Measurements from ENCODE around the gene MNT. TPM values are rescaled to one million over a fixed set of nuclear protein-coding genes. Genes with fewer than 3 reads are reported as not detected.

The MNT gene
- total RNA-seq, 1 experiment from 2014 or later: 38.9 TPM

DNA sequence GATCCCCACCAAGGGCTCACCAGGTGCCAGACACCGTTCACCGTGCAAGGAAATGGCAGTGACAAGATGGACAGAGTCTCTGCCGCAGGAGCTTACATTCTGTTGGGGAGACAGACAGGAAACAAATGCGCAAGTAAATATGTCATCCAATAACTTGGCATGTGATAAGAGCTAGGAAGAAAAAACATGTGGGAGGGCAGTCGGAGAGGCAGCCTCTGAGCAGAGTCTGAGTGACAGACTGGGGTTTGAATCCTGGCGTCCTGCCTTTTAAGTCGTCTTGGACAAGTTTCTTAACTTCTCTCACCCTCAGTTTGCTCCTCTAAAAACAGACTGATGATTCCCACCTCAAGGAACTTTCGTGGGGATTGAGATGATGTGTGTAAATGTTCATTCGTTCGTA, 56.3 kb downstream of the MNT start:
- DNase-seq: no peak
- no peak overlapping the region for H2AFZ ChIP-seq (ENCODE audit: low read length)
- H4K20me1 ChIP-seq (ENCODE audit: control insufficient read depth, insufficient read depth, insufficient read length): no peaks in the 10 kb centered on the region
- no peaks in the 10 kb centered on the region for H3K27me3 Mint-ChIP-seq (ENCODE audit: low read depth)
- H3K4ac ChIP-seq (ENCODE audit: low read depth, low read length): no peak overlapping the region
- H4K8ac ChIP-seq (replicated peaks; ENCODE audit: insufficient read length, low read depth, low read length): no peak overlapping the region
- H3K79me2 ChIP-seq (ENCODE audit: insufficient read depth, low read length): no peaks in the 10 kb centered on the region
- H3K14ac ChIP-seq (ENCODE audit: insufficient read depth, low read length): no peak overlapping the region
- H2BK15ac ChIP-seq (ENCODE audit: low read depth, low read length): no peak overlapping the region
- no peak overlapping the region for H3K4me3 Mint-ChIP-seq
- H3K36me3 Mint-ChIP-seq (ENCODE audit: insufficient read depth in 1 of 3, low read depth in 3 of 3): peaks cover 5 to 18% (median 15%) of the 10 kb centered on the region in 3 experiments; a peak in 6 of 7 replicates
- H3K9ac ChIP-seq (ENCODE audit: extremely low read depth, insufficient read length, low read length): no peak overlapping the region
- no peak overlapping the region for H3K23ac ChIP-seq (ENCODE audit: insufficient read length, low read depth, low read length)
- no peak overlapping the region for H2BK120ac ChIP-seq (ENCODE audit: low read depth, low read length, poor library complexity, severe bottlenecking)
- no peak overlapping the region for H2BK20ac ChIP-seq (ENCODE audit: low read depth, low read length, poor library complexity, severe bottlenecking)
- no peak overlapping the region for H4K91ac ChIP-seq (ENCODE audit: insufficient read length, low read depth, low read length)
- WGBS (ENCODE audit: extremely low coverage, insufficient read length, low lambda C conversion rate): no CpG with 5 or more reads among the region's 10 CpGs
- peak overlapping the region in 2 of 3 experiments; percentile 18 to 32; a peak in 1 of 7 replicates for H3K27ac Mint-ChIP-seq
- H3K4me2 ChIP-seq (ENCODE audit: insufficient read depth, insufficient read length, low read length): no peak overlapping the region
- no peak overlapping the region for H3K27ac ChIP-seq (ENCODE audit: insufficient read length, low read depth, low read length)
- H2AK5ac ChIP-seq (ENCODE audit: insufficient read length, low read length): no peak overlapping the region
- TF ChIP-seq, protein P1, sequence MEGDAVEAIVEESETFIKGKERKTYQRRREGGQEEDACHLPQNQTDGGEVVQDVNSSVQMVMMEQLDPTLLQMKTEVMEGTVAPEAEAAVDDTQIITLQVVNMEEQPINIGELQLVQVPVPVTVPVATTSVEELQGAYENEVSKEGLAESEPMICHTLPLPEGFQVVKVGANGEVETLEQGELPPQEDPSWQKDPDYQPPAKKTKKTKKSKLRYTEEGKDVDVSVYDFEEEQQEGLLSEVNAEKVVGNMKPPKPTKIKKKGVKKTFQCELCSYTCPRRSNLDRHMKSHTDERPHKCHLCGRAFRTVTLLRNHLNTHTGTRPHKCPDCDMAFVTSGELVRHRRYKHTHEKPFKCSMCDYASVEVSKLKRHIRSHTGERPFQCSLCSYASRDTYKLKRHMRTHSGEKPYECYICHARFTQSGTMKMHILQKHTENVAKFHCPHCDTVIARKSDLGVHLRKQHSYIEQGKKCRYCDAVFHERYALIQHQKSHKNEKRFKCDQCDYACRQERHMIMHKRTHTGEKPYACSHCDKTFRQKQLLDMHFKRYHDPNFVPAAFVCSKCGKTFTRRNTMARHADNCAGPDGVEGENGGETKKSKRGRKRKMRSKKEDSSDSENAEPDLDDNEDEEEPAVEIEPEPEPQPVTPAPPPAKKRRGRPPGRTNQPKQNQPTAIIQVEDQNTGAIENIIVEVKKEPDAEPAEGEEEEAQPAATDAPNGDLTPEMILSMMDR (conservative IDR thresholded peaks at IDR 0.05): no peak
- no peak overlapping the region for H2BK5ac ChIP-seq (ENCODE audit: insufficient read length, low read length)
- H3K27me3 ChIP-seq (ENCODE audit: insufficient read depth, low read length): no peaks in the 10 kb centered on the region
- H3K18ac ChIP-seq (ENCODE audit: insufficient read length, low read depth, low read length): no peak overlapping the region
- H3K79me1 ChIP-seq (ENCODE audit: insufficient read depth, low read depth, low read length, poor library complexity, severe bottlenecking): no peaks in the 10 kb centered on the region
- H4K5ac ChIP-seq (ENCODE audit: insufficient read length, low read depth, low read length): no peak overlapping the region
- H3K9me3 Mint-ChIP-seq: no peaks in the 10 kb centered on the region
- no peak overlapping the region for H3T11ph ChIP-seq (ENCODE audit: low read length)
- H3K23me2 ChIP-seq (ENCODE audit: insufficient read length, low read depth, low read length, poor library complexity, severe bottlenecking): peaks cover 5% of the 10 kb centered on the region
- H3K4me1 ChIP-seq (ENCODE audit: insufficient read depth, low read length): peaks cover 4% of the 10 kb centered on the region
- H2BK12ac ChIP-seq (ENCODE audit: insufficient read length, low read depth, low read length): no peak overlapping the region
- peaks cover 19 to 23% of the 10 kb centered on the region in 2 experiments for H3K4me1 Mint-ChIP-seq
- H3K56ac ChIP-seq (ENCODE audit: insufficient read length, low read depth, low read length): no peak overlapping the region
- no peaks in the 10 kb centered on the region for H3K9me3 ChIP-seq (ENCODE audit: control insufficient read depth, low read depth, low read length)

Measured in H9 (cell line).